ENCODE results near the gene HTR5A.

The HTR5A gene

GRCh38 chr7:155053002-155053401 is 17.1 kb upstream of the HTR5A start:
- no peaks in the 10 kb centered on the region for H3K9me3 ChIP-seq (ENCODE audit: control insufficient read depth, insufficient read depth, low read length)
- no peaks in the 10 kb centered on the region for H3K79me2 ChIP-seq (ENCODE audit: control insufficient read depth, low read length)
- H3K4me1 ChIP-seq (ENCODE audit: control insufficient read depth, low read length) = no peaks in the 10 kb centered on the region
- H3K4me2 ChIP-seq (ENCODE audit: low read length) = no peak overlapping the region
- H3F3A ChIP-seq (ENCODE audit: control insufficient read depth, insufficient read depth) = no peaks in the 10 kb centered on the region
- no peak overlapping the region for H3K4me3 ChIP-seq (ENCODE audit: low read length)
- H3K27ac ChIP-seq (ENCODE audit: low read depth, low read length) = no peak overlapping the region
- no peaks in the 10 kb centered on the region for H3K9me2 ChIP-seq (replicated peaks; ENCODE audit: control insufficient read depth, low read length)
- H3K36me3 ChIP-seq (ENCODE audit: control insufficient read depth, low read length) = no peaks in the 10 kb centered on the region
- TF ChIP-seq CTCF (IDR thresholded peaks at IDR 0.05; ENCODE audit: low read depth, low read length, poor library complexity, severe bottlenecking) (no peak), EZH2phosphoT487 (IDR thresholded peaks at IDR 0.05; ENCODE audit: borderline replicate concordance, low read length) (no peak)
- no peaks in the 10 kb centered on the region; the same call in 1 of the 2 replicates for H4K20me1 ChIP-seq (ENCODE audit: control insufficient read depth, insufficient read depth, low read depth, low read length)
- 0 out of 2 replicates have a peak, but pooled peaks cover 2% of the 10 kb centered on the region for H3K27me3 ChIP-seq (ENCODE audit: control insufficient read depth, low read length)

GRCh38 chr7:155054761-155055160 is 15.4 kb upstream of the HTR5A start:
- H3K27me3 ChIP-seq (ENCODE audit: control insufficient read depth, low read length) = no peaks in the 10 kb centered on the region
- no peaks in the 10 kb centered on the region for H3K36me3 ChIP-seq (ENCODE audit: control insufficient read depth, low read length)
- H3K9me2 ChIP-seq (replicated peaks; ENCODE audit: control insufficient read depth, low read length) = no peaks in the 10 kb centered on the region
- no peak overlapping the region for H3K4me2 ChIP-seq (ENCODE audit: low read length)
- H3F3A ChIP-seq (ENCODE audit: control insufficient read depth, insufficient read depth) = no peaks in the 10 kb centered on the region
- no peaks in the 10 kb centered on the region for H3K79me2 ChIP-seq (ENCODE audit: control insufficient read depth, low read length)
- no peak overlapping the region for H3K4me3 ChIP-seq (ENCODE audit: low read length)
- H3K4me1 ChIP-seq (ENCODE audit: control insufficient read depth, low read length) = no peaks in the 10 kb centered on the region
- no peaks in the 10 kb centered on the region for H3K9me3 ChIP-seq (ENCODE audit: control insufficient read depth, insufficient read depth, low read length)
- H4K20me1 ChIP-seq (ENCODE audit: control insufficient read depth, insufficient read depth, low read depth, low read length) = no peaks in the 10 kb centered on the region; the same call in 1 of the 2 replicates
- TF ChIP-seq EZH2phosphoT487 (IDR thresholded peaks at IDR 0.05; ENCODE audit: borderline replicate concordance, low read length) = no peak
- no peak for TF ChIP-seq CTCF (IDR thresholded peaks at IDR 0.05; ENCODE audit: low read depth, low read length, poor library complexity, severe bottlenecking)
- H3K27ac ChIP-seq (ENCODE audit: low read depth, low read length) = no peak overlapping the region

GRCh38 chr7:155057076-155057475 is 13.0 kb upstream of the HTR5A start:
- no peak overlapping the region for H3K27ac ChIP-seq (ENCODE audit: low read depth, low read length)
- H3K79me2 ChIP-seq (ENCODE audit: control insufficient read depth, low read length) = no peaks in the 10 kb centered on the region
- H3F3A ChIP-seq (ENCODE audit: control insufficient read depth, insufficient read depth) = no peaks in the 10 kb centered on the region
- no peaks in the 10 kb centered on the region for H4K20me1 ChIP-seq (ENCODE audit: control insufficient read depth, insufficient read depth, low read depth, low read length)
- no peak overlapping the region for H3K4me2 ChIP-seq (ENCODE audit: low read length)
- H3K27me3 ChIP-seq (ENCODE audit: control insufficient read depth, low read length) = no peaks in the 10 kb centered on the region
- H3K9me2 ChIP-seq (replicated peaks; ENCODE audit: control insufficient read depth, low read length) = no peaks in the 10 kb centered on the region
- no peak overlapping the region for H3K4me3 ChIP-seq (ENCODE audit: low read length)
- TF ChIP-seq CTCF (IDR thresholded peaks at IDR 0.05; ENCODE audit: low read depth, low read length, poor library complexity, severe bottlenecking) = no peak
- no peak for TF ChIP-seq EZH2phosphoT487 (IDR thresholded peaks at IDR 0.05; ENCODE audit: borderline replicate concordance, low read length)
- H3K9me3 ChIP-seq (ENCODE audit: control insufficient read depth, insufficient read depth, low read length) = no peaks in the 10 kb centered on the region
- no peaks in the 10 kb centered on the region for H3K4me1 ChIP-seq (ENCODE audit: control insufficient read depth, low read length)
- H3K36me3 ChIP-seq (ENCODE audit: control insufficient read depth, low read length) = no peaks in the 10 kb centered on the region

Measured in DOHH2 (cell line).